HG03159 (cell line): ENCODE data around the gene SYNGR3.

Experiments
- ATAC-seq: cut with Tn5 transposase; IDR thresholded peaks from one replicate; pipeline ENCODE4 v1.9.1; 2021; ENCODE audit warnings: mild to moderate bottlenecking, moderate library complexity; ENCODE audit not compliant: unreplicated experiment

The SYNGR3 gene

DNA sequence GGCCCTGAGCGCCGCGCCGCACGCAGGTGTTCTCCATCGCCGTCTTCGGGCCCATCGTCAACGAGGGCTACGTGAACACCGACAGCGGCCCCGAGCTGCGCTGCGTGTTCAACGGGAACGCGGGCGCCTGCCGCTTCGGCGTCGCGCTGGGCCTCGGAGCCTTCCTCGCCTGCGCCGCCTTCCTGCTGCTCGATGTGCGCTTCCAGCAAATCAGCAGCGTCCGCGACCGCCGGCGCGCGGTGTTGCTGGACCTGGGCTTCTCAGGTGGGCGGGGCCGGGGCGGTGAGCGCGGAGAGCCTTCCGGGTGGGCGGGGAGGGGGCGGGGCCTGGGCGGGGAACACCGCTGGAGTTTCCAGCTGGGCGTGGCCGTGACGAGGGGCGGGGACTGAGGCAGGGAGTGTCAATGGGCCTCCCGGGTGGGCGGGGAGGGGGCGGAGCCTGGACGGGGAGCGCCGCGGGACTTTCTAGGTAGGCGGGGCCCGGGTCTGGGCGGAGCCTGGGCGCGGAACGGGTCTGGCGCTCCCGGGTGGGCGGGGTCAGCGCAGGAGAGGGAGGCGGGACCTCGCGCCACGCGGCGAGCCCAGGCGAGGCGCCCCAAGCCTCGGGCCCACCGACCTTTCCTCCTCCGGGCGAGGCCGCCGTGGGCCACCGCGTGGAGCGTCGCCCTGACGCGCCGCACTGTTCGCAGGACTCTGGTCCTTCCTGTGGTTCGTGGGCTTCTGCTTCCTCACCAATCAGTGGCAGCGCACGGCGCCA, 2.4 kb downstream of the SYNGR3 start:
- ATAC-seq, result peak; percentile 42

DNA sequence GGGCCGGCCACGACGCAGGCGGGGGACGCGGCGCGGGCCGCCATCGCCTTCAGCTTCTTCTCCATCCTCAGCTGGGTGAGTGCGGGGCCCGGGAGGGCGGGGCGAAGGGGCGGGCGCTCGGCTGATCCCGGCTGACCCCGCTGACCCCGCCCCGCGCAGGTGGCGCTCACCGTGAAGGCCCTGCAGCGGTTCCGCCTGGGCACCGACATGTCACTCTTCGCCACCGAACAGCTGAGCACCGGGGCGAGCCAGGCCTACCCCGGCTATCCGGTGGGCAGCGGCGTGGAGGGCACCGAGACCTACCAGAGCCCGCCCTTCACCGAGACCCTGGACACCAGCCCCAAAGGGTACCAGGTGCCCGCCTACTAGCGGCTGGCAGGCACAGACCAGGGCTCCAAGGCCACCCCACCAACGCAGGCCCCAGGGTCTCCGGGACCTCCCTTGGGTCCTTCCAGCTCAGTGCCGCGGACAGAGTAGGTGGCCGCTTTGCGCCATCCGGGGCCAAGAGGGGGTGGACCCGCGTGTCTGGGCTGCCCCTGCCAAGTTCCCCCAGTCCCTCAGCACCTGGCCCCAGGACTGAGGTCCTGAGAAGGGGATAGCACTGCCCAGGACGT, 3.0 kb downstream of the SYNGR3 start:
- ATAC-seq, result no peak

DNA sequence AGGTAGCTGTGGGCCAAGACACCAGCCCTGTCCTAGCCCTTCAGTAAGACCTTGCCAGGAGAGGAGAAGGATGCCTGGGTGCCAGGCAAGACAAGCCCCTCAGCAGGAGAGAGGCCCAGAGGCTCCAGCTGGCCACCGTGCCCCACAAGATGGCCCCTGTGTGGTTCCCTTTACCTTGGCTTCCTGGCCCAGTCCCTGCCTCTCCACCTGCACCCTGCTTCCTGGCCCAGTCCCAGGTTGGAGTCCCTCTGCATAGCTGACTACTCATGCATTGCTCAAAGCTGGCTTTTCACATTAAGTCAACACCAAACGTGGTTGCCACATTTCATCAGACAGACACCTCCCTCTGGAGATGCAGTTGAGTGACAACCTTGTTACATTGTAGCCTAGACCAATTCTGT, 4.0 kb downstream of the SYNGR3 start:
- ATAC-seq, result no peak

- no peak for ATAC-seq
These were observed 8.0 kb downstream of the SYNGR3 start for GRCh38 chr16:1997494-1998359.

GRCh38 chr16:1998360-1998835, 8.6 kb downstream of the SYNGR3 start:
- ATAC-seq, result no peak

- no peak for ATAC-seq
These were observed 9.4 kb downstream of the SYNGR3 start for GRCh38 chr16:1998852-1999801.

- ATAC-seq, result no peak
These were observed 10.2 kb downstream of the SYNGR3 start for GRCh38 chr16:1999866-2000514.

DNA sequence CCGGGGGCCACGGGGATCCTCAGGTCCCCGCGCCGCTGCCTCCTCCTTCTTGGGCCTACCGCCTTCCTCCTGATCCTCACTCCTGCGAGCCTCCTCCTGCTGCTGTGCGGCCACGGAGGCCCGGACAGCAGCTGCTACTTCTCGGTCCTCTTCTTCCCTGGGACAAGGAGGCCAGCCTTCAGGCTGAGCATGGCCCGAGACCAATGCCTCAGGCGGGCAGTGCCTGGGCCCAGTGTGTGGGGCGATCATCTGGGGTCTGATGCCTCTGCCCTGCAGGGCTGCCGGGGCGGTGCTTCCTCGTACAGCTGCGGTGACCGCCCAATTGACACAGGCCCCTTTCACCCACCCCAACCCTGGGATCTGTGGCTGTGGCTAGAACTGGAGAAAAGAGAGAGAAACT, 11.3 kb downstream of the SYNGR3 start:
- ATAC-seq, result no peak

GRCh38 chr16:2001456-2002355, 11.9 kb downstream of the SYNGR3 start:
- ATAC-seq, result no peak

DNA sequence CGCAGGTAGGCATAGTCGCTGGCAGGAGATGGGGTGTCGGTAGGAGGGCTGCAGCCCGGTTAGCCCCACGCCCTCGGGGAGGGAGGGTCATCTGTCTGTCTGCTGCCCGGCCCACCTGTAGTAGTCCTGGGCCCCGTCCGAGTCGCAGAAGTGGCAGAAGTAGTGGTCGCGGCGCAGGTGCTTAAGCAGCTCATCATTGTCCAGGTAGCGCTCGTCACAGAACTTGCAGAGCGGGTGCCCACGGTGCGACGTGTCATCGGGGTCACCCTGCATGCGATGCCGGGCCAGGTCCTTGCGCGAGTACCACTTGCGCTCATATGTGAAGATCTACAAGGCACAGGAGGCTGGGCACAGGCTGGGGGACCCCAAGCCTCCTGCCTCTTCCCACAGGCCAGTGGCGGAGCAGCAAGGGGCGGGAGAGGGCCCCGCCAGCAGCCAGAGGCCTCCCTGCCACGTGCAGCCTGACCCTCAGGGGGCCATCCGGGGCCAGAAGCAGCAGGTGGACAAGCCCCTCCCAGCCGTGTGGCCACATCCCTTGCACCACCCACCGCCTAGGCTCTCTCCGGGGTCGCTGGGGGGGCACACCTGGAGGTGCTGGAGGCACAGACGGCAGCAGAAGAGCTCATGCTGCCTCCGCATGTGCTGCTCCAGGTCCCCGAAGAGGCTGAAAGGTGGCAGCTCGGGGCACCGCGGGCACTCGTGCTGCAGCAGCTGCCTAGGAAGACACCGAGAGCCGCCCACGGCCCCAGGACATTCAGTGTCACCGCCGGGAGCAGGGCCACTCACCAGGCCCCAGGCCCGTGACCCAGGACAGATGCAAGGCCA, 12.8 kb downstream of the SYNGR3 start:
- ATAC-seq, result no peak

- no peak for ATAC-seq
These were observed 13.6 kb downstream of the SYNGR3 start for GRCh38 chr16:2003231-2003826.

DNA sequence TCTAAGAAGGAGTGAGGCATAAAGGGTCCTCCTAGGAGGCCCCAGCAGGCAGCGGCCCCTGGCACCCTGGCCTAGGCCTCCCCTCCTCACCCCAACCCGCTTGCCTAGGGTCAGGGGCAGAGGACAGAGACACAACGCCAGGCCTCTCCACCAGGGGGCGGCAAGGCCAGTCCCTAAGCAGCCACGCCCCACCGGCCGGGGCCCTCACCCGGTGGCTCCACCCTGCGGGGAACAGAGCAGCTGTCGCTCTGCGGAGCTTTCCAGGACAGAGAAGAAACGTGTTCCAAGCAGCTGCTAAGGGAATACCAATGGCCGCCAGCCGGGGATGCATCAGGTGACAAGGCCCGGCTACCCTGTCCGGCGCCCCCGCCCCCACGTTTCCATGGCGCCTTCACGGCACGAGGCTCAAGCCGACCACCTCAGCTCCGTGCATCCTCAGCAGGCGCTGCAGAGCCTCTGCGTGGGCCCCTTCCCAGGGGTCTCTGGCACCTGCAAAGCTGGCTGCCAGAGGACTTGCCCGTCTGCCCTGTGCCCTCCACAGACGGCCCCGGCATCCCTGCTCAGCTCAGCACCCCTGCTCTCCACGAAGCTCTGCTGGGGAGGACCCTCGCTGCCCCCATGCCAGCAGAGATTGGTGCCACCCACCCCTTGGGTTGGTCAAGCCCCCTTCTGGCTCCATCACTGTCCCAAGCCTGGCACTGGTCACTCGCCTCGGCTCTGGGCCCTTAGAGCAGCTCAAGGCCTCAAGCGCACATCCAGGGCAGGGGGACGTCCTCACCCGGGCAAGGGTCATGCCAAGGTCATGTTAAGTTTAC, 14.3 kb downstream of the SYNGR3 start:
- ATAC-seq, result peak; percentile 64

GRCh38 chr16:2004795-2005517, 15.2 kb downstream of the SYNGR3 start:
- ATAC-seq, result no peak

- no peak for ATAC-seq
These were observed 15.9 kb downstream of the SYNGR3 start for GRCh38 chr16:2005646-2006045.

DNA sequence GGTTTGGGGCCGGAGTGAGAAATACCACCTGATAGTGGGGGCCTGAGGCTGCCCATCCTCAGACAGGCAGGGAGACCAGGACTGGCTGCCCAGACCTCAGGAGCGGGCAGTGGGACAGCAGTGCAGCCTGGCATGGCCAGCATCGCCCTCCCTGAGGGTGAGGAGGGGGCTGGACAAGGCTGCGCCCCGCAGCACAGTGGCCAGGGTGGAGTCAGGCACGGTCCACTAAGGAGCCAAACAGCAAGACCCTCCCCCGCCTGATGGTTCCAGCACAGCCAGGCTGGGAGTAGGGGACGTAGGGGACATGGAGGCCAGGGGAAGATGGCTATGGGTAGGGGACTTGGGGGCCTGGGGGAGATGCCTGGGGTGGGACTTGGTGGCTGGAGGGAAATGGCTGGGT, 16.5 kb downstream of the SYNGR3 start:
- no peak for ATAC-seq
